HL-60/S4 treated with phorbol 12-myristate 13-acetate at 8.2 ng/mL for 4 days and 3 days (cell line): ENCODE results near the gene ADGRE2.

Source experiments
- in situ Hi-C: fragments of 300-500 bp; cut with MboI; formaldehyde crosslinking; loops from 2 replicates; pipeline ENCODE4 v1.15.0; 2022; ENCODE audit warnings: low sequenced_read_pairs

Gene ADGRE2

GRCh38 chr19:14748601-14749000 lies 29.8 kb downstream of the ADGRE2 start:
- in situ Hi-C loops, result no loop called here

GRCh38 chr19:14746886-14747285 lies 31.5 kb downstream of the ADGRE2 start:
- in situ Hi-C loops, result no loop called here

GRCh38 chr19:14735915-14736314 lies 42.4 kb downstream of the ADGRE2 start:
- in situ Hi-C loops, result no loop called here

- in situ Hi-C loops, result no loop called here
These were observed 44.8 kb downstream of the ADGRE2 start for GRCh38 chr19:14733574-14733973.

- in situ Hi-C loops, result no loop called here
These were observed 45.9 kb downstream of the ADGRE2 start for GRCh38 chr19:14732510-14732909.

DNA sequence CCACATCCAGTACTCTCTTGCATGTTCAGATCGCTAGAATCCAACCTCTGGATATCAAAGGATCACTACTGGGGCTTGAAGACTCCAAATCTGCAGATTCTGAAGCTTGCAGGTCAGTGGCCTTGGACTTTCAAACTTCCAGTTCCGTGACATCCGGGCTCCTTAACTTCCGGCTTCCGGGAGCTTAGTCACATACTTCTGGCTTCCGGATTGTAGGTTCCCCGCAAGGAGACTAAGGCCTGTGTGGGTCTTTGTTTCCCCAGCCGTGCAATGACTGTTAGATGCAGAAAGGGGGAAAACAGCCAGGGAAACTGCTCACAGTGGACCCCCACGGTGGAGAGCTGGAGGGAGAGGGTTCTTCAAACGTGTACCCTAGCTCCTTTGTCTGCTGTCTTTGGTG lies 47.2 kb downstream of the ADGRE2 start:
- in situ Hi-C loops, result no loop called here

GRCh38 chr19:14728595-14728994 lies 49.8 kb downstream of the ADGRE2 start:
- in situ Hi-C loops, result no loop called here

DNA sequence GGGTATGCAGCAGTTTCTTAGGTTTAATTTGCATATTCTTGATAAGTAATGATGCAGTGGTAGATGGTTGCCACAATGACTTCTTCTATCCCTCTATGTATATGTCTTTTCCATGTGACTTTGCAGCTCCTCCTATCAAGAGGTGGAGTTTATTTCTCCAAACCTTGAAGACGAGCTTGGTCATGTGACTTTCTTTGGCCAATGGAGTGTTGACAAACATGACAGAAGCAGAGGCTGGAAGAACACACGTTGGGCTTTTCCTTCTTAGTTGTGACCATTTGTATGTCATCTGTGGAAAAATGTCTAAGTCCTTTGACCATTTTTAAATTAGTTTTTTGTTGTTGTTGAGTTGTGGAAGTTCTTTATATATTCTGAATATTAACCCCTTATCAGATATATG lies 56.2 kb downstream of the ADGRE2 start:
- in situ Hi-C loops, result no loop called here

DNA sequence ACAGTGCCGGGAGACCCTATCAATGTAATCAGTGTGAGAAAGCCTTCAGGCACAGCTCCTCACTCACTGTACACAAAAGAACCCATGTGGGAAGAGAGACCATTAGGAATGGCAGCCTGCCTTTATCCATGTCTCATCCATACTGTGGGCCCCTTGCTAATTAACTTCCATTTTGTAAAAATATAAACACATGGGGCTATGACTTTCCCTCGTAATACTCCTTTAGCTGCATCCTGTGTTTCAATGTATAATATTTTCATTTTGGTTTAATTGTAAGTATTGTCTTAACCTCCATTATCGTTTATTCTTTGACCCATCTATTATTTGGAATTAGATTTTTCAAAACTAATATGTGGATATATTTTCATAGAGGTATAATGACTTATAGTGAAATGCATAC lies 59.2 kb downstream of the ADGRE2 start:
- in situ Hi-C loops, result no loop called here

GRCh38 chr19:14718522-14719116 lies 59.7 kb downstream of the ADGRE2 start:
- in situ Hi-C loops, result no loop called here

- in situ Hi-C loops, result no loop called here
These were observed 62.5 kb downstream of the ADGRE2 start for GRCh38 chr19:14715841-14716240.

DNA sequence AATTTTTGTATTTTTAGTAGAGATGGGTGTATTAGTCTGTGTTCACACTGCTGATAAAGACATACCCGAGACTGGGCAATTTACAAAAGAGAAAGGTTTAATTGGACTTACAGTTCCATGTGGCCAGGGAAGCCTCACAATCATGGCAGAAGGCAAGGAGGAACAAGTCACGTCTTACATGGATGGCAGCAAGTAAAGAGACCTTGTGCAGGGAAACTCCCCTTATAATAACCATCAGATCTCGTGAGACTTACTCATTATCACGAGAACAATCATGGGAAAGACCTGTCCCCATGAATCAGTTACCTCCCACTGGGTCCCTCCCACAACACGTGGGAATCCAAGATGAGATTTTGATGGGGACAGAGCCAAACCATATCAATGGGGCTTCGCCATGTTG lies 73.9 kb downstream of the ADGRE2 start:
- in situ Hi-C loops, result no loop called here

GRCh38 chr19:14703833-14704232 lies 74.5 kb downstream of the ADGRE2 start:
- in situ Hi-C loops, result no loop called here

GRCh38 chr19:14700711-14701375 lies 77.5 kb downstream of the ADGRE2 start:
- in situ Hi-C loops, result no loop called here

DNA sequence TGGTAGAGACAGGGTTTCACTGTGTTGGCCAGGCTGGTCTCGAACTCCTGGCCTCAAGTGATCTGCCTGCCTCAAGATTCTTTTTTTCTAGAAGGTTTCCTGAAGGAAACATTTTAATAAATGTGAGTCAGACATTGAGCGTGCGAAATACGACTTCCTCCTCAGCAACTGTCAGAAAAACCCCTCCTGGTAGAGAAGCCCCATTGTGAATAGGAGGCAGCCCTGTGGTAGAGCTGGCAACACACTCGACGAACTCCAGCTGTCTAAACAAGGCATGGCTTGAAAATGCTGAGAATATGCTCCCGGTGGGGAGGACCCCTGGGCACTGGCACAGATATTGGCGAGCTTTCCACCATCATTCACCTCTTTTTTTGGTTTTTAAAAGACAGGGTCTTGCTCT lies 78.7 kb downstream of the ADGRE2 start:
- in situ Hi-C loops, result no loop called here

DNA sequence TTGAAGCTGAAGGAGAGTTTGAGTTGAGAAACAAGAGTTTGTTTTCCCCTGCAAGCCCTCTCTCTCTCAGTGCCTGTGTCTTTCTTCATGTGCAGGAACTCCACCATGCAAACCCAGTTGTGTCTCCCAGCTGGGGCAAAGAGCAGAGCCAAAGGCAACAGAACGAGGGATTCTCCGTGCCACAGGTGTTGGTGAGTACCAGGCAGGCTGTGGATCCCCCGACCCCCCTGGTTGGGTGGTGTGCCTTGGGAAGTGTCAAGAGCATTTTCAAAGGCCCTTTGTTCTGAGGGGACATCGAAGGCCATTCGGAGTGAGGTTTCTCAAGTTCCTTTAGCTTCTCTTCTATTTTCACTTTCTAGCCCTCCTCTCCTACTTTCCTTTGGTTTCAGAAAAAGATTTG lies 82.9 kb downstream of the ADGRE2 start:
- in situ Hi-C loops, result no loop called here

DNA sequence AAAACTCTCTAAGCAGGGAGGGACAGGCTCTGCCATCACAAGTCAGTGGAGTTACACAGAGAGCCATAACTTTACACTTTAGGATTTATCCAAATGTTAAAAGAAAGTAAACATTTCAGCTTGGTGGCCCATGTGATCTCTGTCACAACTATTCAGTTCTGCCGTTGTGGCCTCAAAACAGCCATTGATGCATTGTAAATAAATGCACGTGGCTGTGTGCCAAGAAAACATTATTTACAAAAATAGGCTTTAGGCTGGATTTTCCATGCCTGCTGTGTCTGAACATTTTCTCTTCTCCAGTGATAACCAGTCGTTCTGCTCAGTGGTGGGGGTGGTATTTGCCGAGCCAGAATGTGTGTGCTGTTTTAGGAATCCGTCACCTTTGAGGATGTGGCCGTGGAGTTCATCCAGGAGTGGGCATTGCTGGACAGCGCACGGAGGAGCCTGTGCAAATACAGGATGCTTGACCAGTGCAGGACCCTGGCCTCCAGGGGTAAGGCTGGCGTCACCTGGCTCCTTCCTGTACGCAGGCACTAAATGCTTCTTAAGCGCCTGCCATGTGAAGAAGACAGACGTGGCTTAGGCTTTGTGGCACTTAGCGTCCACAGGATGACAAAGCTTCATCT lies 83.6 kb downstream of the ADGRE2 start:
- in situ Hi-C loops, result no loop called here

DNA sequence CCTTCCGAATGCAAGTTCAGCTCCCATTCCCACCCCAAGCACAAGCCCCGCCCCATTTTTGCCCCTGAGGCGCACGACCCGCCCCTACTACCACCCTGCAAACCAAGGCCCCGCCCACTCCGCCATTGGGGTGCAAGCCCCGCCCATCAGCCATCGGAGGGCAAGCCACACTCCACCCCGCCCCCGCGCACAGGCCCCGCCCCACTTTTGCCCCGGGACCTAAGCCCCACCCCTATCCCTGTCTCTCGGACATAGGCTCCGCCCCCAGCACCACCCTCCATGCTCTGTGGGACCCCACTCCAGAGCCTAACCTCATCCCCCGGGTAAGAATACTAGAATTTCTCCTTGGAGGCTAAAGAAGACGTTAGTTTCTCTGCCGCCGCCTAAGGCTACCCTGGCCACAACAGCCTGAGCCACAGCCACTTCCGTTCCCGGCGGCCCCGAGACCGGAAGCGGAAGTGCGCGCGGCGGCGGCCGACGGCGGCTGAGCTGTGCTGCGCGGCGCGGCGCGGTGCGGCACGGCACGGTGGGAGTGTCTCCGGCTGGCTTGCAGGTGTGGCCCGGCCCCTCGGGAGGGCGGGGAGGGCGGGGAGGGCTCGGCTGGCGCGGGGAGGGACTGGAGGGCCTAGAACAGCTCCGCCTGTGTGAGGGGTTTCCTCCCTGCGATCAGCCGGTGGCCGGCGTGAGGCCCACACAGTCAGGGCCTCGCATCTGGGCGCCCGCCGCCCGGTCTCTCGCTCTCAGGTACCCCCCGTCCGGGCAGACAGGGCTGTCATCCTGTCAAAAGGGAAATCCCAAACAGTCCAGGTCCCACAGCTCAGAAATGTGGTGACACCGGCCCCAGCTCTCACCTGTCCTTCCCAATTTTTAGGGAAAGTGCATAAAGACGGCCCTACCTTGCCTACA lies 88.5 kb downstream of the ADGRE2 start, which contains the start of gene ZNF333:
Gene ZNF333, plus strand, starts transcription at position 451 of the 906 bp plus-strand sequence. CDS start 3,444 bp downstream, outside the sequence.
- in situ Hi-C loops, result loop anchor here (5.0 kb wide), 1 partner anchor 118 kb away; the partner anchor contains the start of gene NDUFB7

- in situ Hi-C loops, result loop anchor here (5.0 kb wide), 1 partner anchor 114 kb away; the partner anchor contains the start of gene NDUFB7
These were observed 91.9 kb downstream of the ADGRE2 start for GRCh38 chr19:14686411-14686810.

GRCh38 chr19:14683439-14683838 lies 94.9 kb downstream of the ADGRE2 start:
- in situ Hi-C loops, result no loop called here
